HG03103 (cell line): ENCODE measurements around the gene LMNTD2.

Source experiments
- ATAC-seq: cut with Tn5 transposase; IDR thresholded peaks from one replicate; pipeline ENCODE4 v1.9.1; 2021; ENCODE audit warnings: low read depth; ENCODE audit not compliant: unreplicated experiment

LMNTD2 gene

GRCh38 chr11:560305-561147 is at the start of gene LMNTD2, which contains the start of gene RASSF7:
Gene LMNTD2 (minus strand): TSS chr11:560738. CDS start chr11:560716, 22 bp downstream.
Gene RASSF7 (plus strand): TSS chr11:560970. CDS start chr11:561769, 799 bp downstream.
- ATAC-seq = peak; percentile 84

DNA sequence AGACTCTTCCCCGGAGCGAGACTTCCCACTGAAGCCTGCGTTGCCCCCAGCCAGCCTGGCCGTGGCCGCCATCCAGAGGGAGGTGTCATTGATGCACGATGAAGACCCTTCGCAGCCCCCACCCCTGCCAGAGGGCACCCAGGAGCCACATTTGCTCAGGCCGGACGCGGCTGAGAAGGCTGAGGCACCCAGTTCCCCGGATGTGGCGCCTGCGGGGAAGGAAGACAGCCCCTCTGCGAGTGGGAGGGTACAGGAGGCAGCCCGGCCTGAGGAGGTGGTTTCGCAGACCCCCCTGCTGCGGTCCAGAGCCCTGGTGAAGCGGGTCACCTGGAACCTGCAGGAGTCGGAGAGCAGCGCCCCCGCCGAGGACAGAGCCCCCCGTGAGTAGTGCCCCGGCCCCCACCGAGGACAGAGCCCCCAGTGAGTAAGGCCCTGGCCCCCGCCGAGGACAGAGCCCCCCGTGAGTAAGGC is 48.8 kb upstream of the LMNTD2 start:
- no peak for ATAC-seq

- ATAC-seq = no peak
Measured at GRCh38 chr11:608791-609251, 48.3 kb upstream of the LMNTD2 start.

- ATAC-seq = no peak
Measured at GRCh38 chr11:607971-608659, 47.6 kb upstream of the LMNTD2 start.

- no peak for ATAC-seq
Measured at GRCh38 chr11:607020-607780, 46.7 kb upstream of the LMNTD2 start.

GRCh38 chr11:606245-606644 is 45.7 kb upstream of the LMNTD2 start:
- no peak for ATAC-seq

DNA sequence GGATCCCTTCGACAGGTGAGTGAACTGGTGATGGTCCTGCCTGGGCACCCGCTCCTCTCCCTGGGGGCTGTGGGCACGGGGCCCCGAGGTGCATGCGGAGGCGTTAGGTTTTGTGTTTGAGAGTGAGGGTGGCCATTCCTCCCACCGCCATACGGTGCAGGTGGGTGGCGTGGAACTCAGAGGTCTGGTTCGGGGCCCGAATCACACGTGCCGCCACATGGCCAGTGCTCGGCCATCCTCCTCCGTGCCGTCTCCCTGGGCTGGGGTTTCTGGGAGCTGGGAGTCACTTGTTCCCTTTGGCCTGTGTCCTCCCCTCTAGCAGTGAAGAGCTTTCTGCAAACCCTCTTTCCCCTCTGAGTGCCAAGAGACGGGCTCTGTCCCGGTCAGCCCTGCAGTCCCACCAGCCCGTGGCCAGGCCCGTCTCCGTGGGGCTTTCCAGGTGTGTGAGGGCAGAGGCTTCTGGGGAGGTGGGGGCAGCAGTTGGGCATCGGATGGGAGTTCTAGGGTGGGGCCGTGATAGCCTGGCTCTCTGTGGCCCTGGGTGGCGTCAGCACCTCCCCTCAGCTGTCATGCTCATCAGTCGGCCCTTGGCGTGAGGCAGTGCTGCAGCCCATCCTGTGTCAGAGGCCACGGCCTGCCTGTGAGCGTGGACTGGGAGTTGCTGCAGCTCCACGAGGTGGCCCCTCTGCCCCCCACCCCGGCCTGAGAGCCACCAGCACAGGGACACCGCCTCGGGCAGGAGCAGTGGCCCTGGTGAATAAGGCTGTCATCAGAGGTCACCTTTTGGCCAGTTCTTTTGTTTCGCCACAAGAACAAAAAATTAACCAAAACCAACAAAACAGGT is 45.0 kb upstream of the LMNTD2 start:
- ATAC-seq = no peak

GRCh38 chr11:603154-603553 is 42.6 kb upstream of the LMNTD2 start:
- no peak for ATAC-seq

DNA sequence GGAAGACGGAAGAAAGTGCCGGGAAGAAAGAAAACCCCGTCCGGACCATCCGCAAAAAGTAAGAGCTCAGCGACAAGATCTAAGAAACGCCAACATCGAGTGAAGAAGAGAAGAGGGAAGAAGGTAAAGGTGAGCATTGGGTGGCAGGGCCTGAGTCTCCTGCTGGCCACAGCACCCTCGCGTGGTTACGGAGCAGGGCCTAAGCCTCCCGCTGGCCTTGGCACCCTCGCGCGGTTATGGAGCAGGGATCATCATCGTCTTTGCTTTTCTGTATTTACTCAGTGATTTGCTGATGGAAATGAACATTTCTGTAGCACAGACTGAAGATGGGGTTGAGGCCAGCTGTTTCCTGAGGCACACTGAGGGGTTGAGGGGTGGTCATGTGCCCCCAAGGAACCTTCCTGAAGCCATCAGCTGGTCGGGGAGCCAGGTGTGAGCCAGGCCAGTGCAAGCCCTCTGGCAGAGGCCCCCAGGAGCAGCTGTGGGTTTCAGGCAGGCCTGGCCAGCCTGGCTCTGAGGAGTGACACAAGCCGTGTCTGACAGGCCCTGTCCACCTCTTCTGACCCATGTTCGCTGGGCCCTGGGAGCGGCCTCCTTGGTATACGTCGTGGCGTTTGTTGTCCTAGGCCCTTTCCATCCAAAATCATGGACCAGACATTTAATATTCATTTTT is 41.2 kb upstream of the LMNTD2 start:
- no peak for ATAC-seq

GRCh38 chr11:598005-598680 is 37.6 kb upstream of the LMNTD2 start:
- no peak for ATAC-seq

DNA sequence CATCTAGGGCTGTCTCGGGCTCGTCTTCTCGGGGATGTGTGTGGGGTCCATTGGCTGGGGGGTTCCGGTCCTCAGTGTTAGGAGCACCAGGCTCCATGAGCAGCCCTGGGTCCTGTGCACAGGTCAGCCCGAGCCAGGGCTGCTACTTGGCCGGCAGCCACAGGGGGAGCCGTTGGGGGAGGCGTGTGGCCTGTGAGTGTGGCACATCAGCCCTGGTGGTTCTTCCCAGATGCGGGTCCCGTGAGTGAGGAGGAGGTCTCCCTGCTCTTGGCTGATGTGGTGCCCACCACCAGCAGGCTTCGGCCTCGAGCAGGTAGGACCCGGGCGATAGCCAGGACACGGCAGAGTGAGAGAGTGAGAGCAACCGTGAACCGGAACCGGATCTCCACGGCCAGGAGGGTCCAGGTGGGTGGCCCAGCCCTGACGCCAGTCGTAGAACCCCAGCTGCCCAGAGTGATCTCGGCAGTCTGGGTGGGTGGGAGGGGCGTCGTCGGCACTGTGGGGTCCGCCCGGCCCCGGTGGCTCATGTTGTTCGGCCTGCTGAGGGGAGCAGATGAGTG is 36.7 kb upstream of the LMNTD2 start:
- ATAC-seq = no peak

DNA sequence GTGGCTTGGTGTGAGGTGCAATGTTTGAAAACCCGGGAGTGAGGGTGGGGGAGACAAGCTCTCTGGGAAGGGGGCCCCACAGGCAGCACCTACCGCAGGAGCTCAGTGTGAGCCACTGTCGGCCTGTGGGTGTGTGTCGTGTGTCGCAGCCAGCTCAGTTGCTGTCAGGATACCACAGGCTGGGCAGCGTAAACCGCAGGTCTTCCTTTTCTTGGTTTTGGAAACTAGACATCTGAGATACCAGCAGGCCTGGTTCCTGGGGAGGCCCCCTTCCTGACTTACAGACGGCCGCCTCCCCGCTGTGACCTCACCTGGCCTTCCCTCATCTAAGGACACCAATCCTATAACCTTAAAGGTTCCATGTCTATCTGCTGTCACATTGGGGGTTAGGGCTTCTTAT is 35.8 kb upstream of the LMNTD2 start:
- no peak for ATAC-seq

DNA sequence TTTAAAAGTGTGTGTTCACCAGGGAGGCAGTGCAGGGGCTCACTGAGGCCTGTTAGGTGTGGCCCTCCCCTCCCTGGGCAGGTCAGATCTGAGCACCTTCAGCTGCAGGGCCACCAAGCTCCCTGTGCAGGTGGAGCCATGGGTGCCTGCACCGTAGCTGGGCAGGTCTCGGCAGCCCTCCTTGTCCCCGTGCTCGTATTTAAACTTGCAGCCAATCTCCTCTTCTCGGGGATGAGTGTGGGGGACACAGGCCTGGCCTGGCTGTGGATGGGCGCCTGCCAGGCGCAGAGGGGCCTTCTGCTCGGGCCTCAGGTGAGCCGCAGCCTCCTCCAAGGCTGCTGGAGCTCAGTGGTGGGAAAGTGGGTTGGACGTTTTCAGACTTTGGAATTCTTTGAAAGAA is 34.9 kb upstream of the LMNTD2 start:
- no peak for ATAC-seq

GRCh38 chr11:593347-593746 is 32.8 kb upstream of the LMNTD2 start:
- ATAC-seq = no peak

DNA sequence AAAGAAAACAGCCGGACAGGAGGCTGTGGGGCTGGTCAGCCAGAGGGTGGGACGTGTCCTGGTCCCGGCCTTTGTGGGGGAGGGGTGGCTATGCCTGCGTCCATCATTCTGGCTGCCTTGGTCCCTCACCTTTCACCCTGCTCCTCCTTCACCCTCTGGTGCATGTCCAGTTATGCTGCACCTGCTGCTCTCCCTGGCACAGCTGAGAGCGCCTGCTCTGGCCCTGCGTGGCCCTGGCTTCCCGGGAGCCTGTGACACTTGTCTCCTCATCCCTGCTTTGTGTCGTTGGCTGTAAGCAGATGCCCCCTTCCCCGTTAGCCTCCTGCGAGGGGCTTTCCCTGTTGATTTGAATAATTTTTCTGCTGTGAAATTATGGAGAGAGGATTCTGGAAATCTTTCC is 32.4 kb upstream of the LMNTD2 start:
- no peak for ATAC-seq

GRCh38 chr11:592501-592900 is 32.0 kb upstream of the LMNTD2 start:
- no peak for ATAC-seq

GRCh38 chr11:590997-591396 is 30.5 kb upstream of the LMNTD2 start:
- no peak for ATAC-seq

- ATAC-seq = no peak
Measured at GRCh38 chr11:589798-590197, 29.3 kb upstream of the LMNTD2 start.

DNA sequence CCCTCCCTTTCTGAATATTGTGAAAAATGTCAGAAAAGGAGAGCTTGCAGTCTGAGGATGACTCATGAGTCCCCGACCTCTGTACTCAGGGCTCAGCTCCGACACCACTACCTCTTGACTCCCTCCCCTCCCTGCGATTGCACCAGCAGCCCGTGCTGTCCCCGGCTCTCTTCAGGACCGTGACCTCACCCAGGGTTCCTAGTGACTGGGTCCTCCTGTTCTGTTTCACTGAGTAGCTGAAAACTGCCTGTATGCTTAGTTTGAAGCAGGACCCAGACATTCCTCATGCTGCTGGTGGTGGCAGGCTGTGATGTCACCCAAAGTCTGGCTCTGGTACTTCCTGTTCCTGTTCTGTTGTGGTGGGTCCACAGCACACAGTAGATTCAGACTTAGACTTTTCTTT is 27.4 kb upstream of the LMNTD2 start:
- no peak for ATAC-seq
